Mesenchymal stem cell (in vitro differentiated cells and primary cell): ENCODE data around the gene GHRHR.

Source experiments
- DNase-seq: peaks from one replicate; pipeline ENCODE4 v3.0.0-alpha.2; 2013
- H2AFZ ChIP-seq: one replicate; pipeline ENCODE4 v1.6.1; 2013; ENCODE audit warnings: low read depth, mild to moderate bottlenecking, control low read depth, inconsistent platforms, low read length, moderate library complexity
- H2AK5ac ChIP-seq: 2 replicates; pipeline ENCODE4 v1.6.1; 2013; ENCODE audit warnings: low read length, moderate library complexity, mild to moderate bottlenecking, inconsistent platforms; ENCODE audit not compliant: severe bottlenecking
- H2BK120ac ChIP-seq: one replicate; pipeline ENCODE4 v1.6.1; 2013; ENCODE audit warnings: low read depth, mild to moderate bottlenecking, inconsistent platforms, low read length, moderate library complexity
- H2BK12ac ChIP-seq, 2 experiments: one replicate each; pipeline ENCODE4 v1.6.1; 2013; ENCODE audit warnings: inconsistent platforms in 2 of 2, low read length in 2 of 2, mild to moderate bottlenecking in 2 of 2, moderate library complexity in 2 of 2, control low read depth in 1 of 2
- H2BK15ac ChIP-seq: one replicate; pipeline ENCODE4 v1.6.1; 2013; ENCODE audit warnings: mild to moderate bottlenecking, low read depth, inconsistent platforms; ENCODE audit not compliant: poor library complexity, severe bottlenecking
- H2BK5ac ChIP-seq: 2 replicates; pipeline ENCODE4 v1.6.1; 2013; ENCODE audit warnings: low read depth, mild to moderate bottlenecking, low read length, control low read depth, inconsistent platforms; ENCODE audit not compliant: poor library complexity, severe bottlenecking
- H3K14ac ChIP-seq, 2 experiments: one replicate each; pipeline ENCODE4 v1.6.1; 2013; ENCODE audit warnings: inconsistent platforms in 2 of 2, low read length in 2 of 2, control low read depth in 1 of 2, mild to moderate bottlenecking in 1 of 2, moderate library complexity in 1 of 2
- H3K18ac ChIP-seq, 2 experiments: one replicate each; pipeline ENCODE4 v1.6.1; 2013; ENCODE audit warnings: inconsistent platforms in 2 of 2, low read length in 2 of 2, control low read depth in 1 of 2, low read depth in 1 of 2, mild to moderate bottlenecking in 1 of 2
- H3K23ac ChIP-seq, 2 experiments: one replicate each; pipeline ENCODE4 v1.6.1; 2013; ENCODE audit warnings: inconsistent platforms in 2 of 2, low read length in 2 of 2, mild to moderate bottlenecking in 2 of 2, moderate library complexity in 2 of 2, control low read depth in 1 of 2
- H3K27ac ChIP-seq: 2 replicates; pipeline ENCODE4 v1.5.1; 2013; ENCODE audit warnings: mild to moderate bottlenecking, moderate library complexity, low read length, control low read depth, inconsistent platforms; ENCODE audit not compliant: poor library complexity, severe bottlenecking
- H3K27me3 ChIP-seq, 2 experiments: 2 replicates each; pipeline versions ENCODE4 v1.6.1 to v1.7.0; 2013; ENCODE audit warnings: low read length in 2 of 2, mild to moderate bottlenecking in 2 of 2, moderate library complexity in 2 of 2, control low read depth in 1 of 2, inconsistent platforms in 1 of 2; ENCODE audit not compliant: control insufficient read depth in 1 of 2, insufficient read depth in 1 of 2
- H3K36me3 ChIP-seq, 2 experiments: 2 replicates each; pipeline versions ENCODE4 v1.6.1 to v1.7.0; 2013; ENCODE audit warnings: low read length in 2 of 2, control low read depth in 1 of 2, inconsistent platforms in 1 of 2, low read depth in 1 of 2, mild to moderate bottlenecking in 1 of 2; ENCODE audit not compliant: insufficient read depth in 2 of 2, control insufficient read depth in 1 of 2
- H3K4ac ChIP-seq, 2 experiments: one replicate each; pipeline ENCODE4 v1.6.1; 2013; ENCODE audit warnings: inconsistent platforms in 2 of 2, low read length in 2 of 2, mild to moderate bottlenecking in 2 of 2, moderate library complexity in 2 of 2, control low read depth in 1 of 2, low read depth in 1 of 2
- H3K4me1 ChIP-seq: 2 replicates; pipeline ENCODE4 v1.6.1; 2013; ENCODE audit warnings: low read depth, low read length, control low read depth; ENCODE audit not compliant: control insufficient read depth, insufficient read depth
- H3K4me2 ChIP-seq: 2 replicates; pipeline ENCODE4 v1.6.1; 2013; ENCODE audit warnings: low read length, mild to moderate bottlenecking, inconsistent platforms; ENCODE audit not compliant: poor library complexity, severe bottlenecking
- H3K4me3 ChIP-seq, 2 experiments: 2 replicates each; pipeline versions ENCODE4 v1.5.1 to v1.7.0; 2013; ENCODE audit warnings: low read length in 2 of 2, mild to moderate bottlenecking in 2 of 2, control low read depth in 1 of 2, low read depth in 1 of 2; ENCODE audit not compliant: insufficient read depth in 1 of 2
- H3K79me1 ChIP-seq: replicated peaks from 2 replicates; pipeline ENCODE4 v1.6.1; 2013; ENCODE audit warnings: mild to moderate bottlenecking, control low read depth, low read length, inconsistent platforms; ENCODE audit not compliant: poor library complexity, severe bottlenecking
- H3K9ac ChIP-seq: 2 replicates; pipeline ENCODE4 v1.7.0; 2013; ENCODE audit warnings: mild to moderate bottlenecking, low read length, moderate library complexity
- H3K9me3 ChIP-seq: 2 replicates; pipeline ENCODE4 v1.7.0; 2013; ENCODE audit warnings: mild to moderate bottlenecking, low read length; ENCODE audit not compliant: control insufficient read depth
- H4K8ac ChIP-seq: one replicate; pipeline ENCODE4 v1.6.1; 2013; ENCODE audit warnings: inconsistent platforms, mild to moderate bottlenecking, low read length, moderate library complexity
- H4K91ac ChIP-seq: one replicate; pipeline ENCODE4 v1.6.1; 2013; ENCODE audit warnings: mild to moderate bottlenecking, low read length, inconsistent platforms
- WGBS: methylation state at CpG from one replicate; pipeline ENCODE4 v1.1.7; 2013; ENCODE audit warnings: mixed read lengths; 5-methylcytosine and 5-hydroxymethylcytosine counted together

The GHRHR gene

GRCh38 chr7:30998180-30998579, 34.4 kb downstream of the GHRHR start:
- Histone ChIP-seq H3K14ac (no peak overlapping the region), H3K9ac (peak overlapping the region; percentile 53), H2AK5ac (no peak overlapping the region), H3K4me1 (no peaks in the 10 kb centered on the region), H2BK5ac (no peak overlapping the region), H3K9me3 (peaks cover 3% of the 10 kb centered on the region), H3K27me3 (peaks cover 0 to 8% of the 10 kb centered on the region in 2 experiments), H3K18ac (no peak overlapping the region), H2AFZ (no peak overlapping the region), H4K91ac (no peak overlapping the region), H3K4me3 (no peak overlapping the region), H3K27ac (no peak overlapping the region), H2BK12ac (no peak overlapping the region), H2BK120ac (no peak overlapping the region), H3K4ac (no peak overlapping the region), H3K4me2 (no peak overlapping the region), H4K8ac (no peak overlapping the region), H3K36me3 (no peaks in the 10 kb centered on the region), H3K23ac (no peak overlapping the region), H3K79me1 (no peaks in the 10 kb centered on the region), H2BK15ac (no peak overlapping the region)
- WGBS, result 62% methylated on average over 7 of the region's 10 CpGs
- DNase-seq, result no peak

GRCh38 chr7:31000161-31000693, 36.5 kb downstream of the GHRHR start:
- H3K18ac ChIP-seq, result no peak overlapping the region
- no peak overlapping the region for H3K14ac ChIP-seq
- no peak overlapping the region for H3K4me2 ChIP-seq
- H3K9me3 ChIP-seq, result peaks cover 3% of the 10 kb centered on the region
- H3K27ac ChIP-seq, result no peak overlapping the region
- H3K23ac ChIP-seq, result no peak overlapping the region
- H2BK5ac ChIP-seq, result no peak overlapping the region
- no peak overlapping the region for H3K9ac ChIP-seq
- H2BK120ac ChIP-seq, result no peak overlapping the region
- no peak for DNase-seq
- H3K4ac ChIP-seq, result no peak overlapping the region
- H3K79me1 ChIP-seq, result no peaks in the 10 kb centered on the region
- no peak overlapping the region for H3K4me3 ChIP-seq
- H2BK12ac ChIP-seq, result no peak overlapping the region
- peaks cover 0 to 23% of the 10 kb centered on the region in 2 experiments for H3K27me3 ChIP-seq
- H4K8ac ChIP-seq, result no peak overlapping the region
- 51% methylated on average over 5 of the region's 9 CpGs for WGBS
- no peak overlapping the region for H2AK5ac ChIP-seq
- H3K4me1 ChIP-seq, result no peaks in the 10 kb centered on the region
- no peak overlapping the region for H4K91ac ChIP-seq
- no peaks in the 10 kb centered on the region for H3K36me3 ChIP-seq
- no peak overlapping the region for H2AFZ ChIP-seq
- H2BK15ac ChIP-seq, result no peak overlapping the region

GRCh38 chr7:31000779-31001178, 37.0 kb downstream of the GHRHR start:
- 69% methylated on average over 5 of the region's 5 CpGs for WGBS
- Histone ChIP-seq H3K4me3 (no peak overlapping the region), H2BK5ac (no peak overlapping the region)

GRCh38 chr7:31002256-31002655, 38.5 kb downstream of the GHRHR start:
- DNase-seq, result no peak
- H3K14ac ChIP-seq, result no peak overlapping the region
- no peak overlapping the region for H3K4me3 ChIP-seq
- H2AFZ ChIP-seq, result no peak overlapping the region
- H3K27ac ChIP-seq, result no peak overlapping the region
- H4K8ac ChIP-seq, result no peak overlapping the region
- peaks cover 3% of the 10 kb centered on the region for H3K9me3 ChIP-seq
- no peak overlapping the region for H3K23ac ChIP-seq
- no peaks in the 10 kb centered on the region for H3K4me1 ChIP-seq
- H2BK12ac ChIP-seq, result no peak overlapping the region
- H3K9ac ChIP-seq, result peak overlapping the region; percentile 31
- no peak overlapping the region for H2BK5ac ChIP-seq
- no peak overlapping the region for H3K18ac ChIP-seq
- H2BK120ac ChIP-seq, result no peak overlapping the region
- H3K36me3 ChIP-seq, result no peaks in the 10 kb centered on the region
- H3K79me1 ChIP-seq, result no peaks in the 10 kb centered on the region
- no peak overlapping the region for H3K4me2 ChIP-seq
- 78% methylated on average over 5 of the region's 6 CpGs for WGBS
- H2AK5ac ChIP-seq, result no peak overlapping the region
- H3K4ac ChIP-seq, result no peak overlapping the region
- no peak overlapping the region for H4K91ac ChIP-seq
- H2BK15ac ChIP-seq, result no peak overlapping the region
- peaks cover 0 to 37% of the 10 kb centered on the region in 2 experiments for H3K27me3 ChIP-seq

More at GRCh38 chr7:31000779-31001178, 37.0 kb downstream of the GHRHR start:
- Histone ChIP-seq H3K14ac (no peak overlapping the region), H3K27ac (no peak overlapping the region), H2BK15ac (no peak overlapping the region), H3K79me1 (no peaks in the 10 kb centered on the region), H4K91ac (no peak overlapping the region), H3K9ac (no peak overlapping the region), H4K8ac (no peak overlapping the region), H2BK120ac (no peak overlapping the region), H3K27me3 (peaks cover 0 to 23% of the 10 kb centered on the region in 2 experiments), H2BK12ac (no peak overlapping the region), H2AFZ (no peak overlapping the region), H3K23ac (no peak overlapping the region), H3K4me2 (no peak overlapping the region), H3K9me3 (peaks cover 3% of the 10 kb centered on the region), H2AK5ac (no peak overlapping the region), H3K4ac (no peak overlapping the region), H3K36me3 (no peaks in the 10 kb centered on the region), H3K18ac (no peak overlapping the region), H3K4me1 (no peaks in the 10 kb centered on the region)
- DNase-seq, result no peak
